Peyer's patch (tissue), 4 donors: ENCODE results near the gene TSPAN9. TPM values are rescaled to one million over a fixed set of nuclear protein-coding genes. Genes with fewer than 3 reads are reported as not detected.

Experiments used
- DNase-seq, 3 donors: peaks; one replicate each; pipeline ENCODE4 v3.0.0-alpha.2; 2017 to 2019
- H3K27ac ChIP-seq, 4 donors: fragments of 200-600 bp; sonication (generic); one replicate each; pipeline ENCODE4 v1.5.1; 2016 to 2019
- H3K27me3 ChIP-seq, 2 donors: fragments of 200-600 bp; sonication (generic); one replicate each; pipeline ENCODE4 v1.5.1; 2019
- H3K36me3 ChIP-seq, 3 donors: fragments of 200-600 bp; sonication (generic); one replicate each; pipeline ENCODE4 v1.5.1; 2016 to 2019
- H3K4me1 ChIP-seq, 4 donors: fragments of 200-600 bp; sonication (generic); one replicate each; pipeline ENCODE4 v1.5.1; 2016 to 2019
- H3K4me3 ChIP-seq, 4 donors: fragments of 200-600 bp; sonication (generic); 1 replicate in 3 of 4; 2 replicates in 1 of 4; pipeline ENCODE4 v1.5.1; 2016 to 2019; ENCODE audit warnings: mild to moderate bottlenecking in 1 of 4
- H3K9me3 ChIP-seq, 4 donors: fragments of 200-600 bp; sonication (generic); one replicate each; pipeline ENCODE4 v1.5.1; 2016 to 2019; ENCODE audit warnings: mild to moderate bottlenecking in 1 of 4
- POLR2A ChIP-seq, 2 donors: fragments of 450-650 bp; IDR thresholded peaks; one replicate each; pipeline ENCODE4 v1.5.1; 2017; ENCODE audit warnings: antibody characterized with exemption in 2 of 2, mild to moderate bottlenecking in 2 of 2, moderate library complexity in 2 of 2
- total RNA-seq, 4 donors: library from RNA; depleted of rRNA; stranded (reverse); fragments of >200 nt; gene quantifications; one replicate each; pipeline ENCODE4 v1.1.0, GENCODE V29; 2016
- TF ChIP-seq, protein P1 (sequence below), 6 experiments: fragments of 450-650 bp in 4 of 6; fragments of 200-600 bp in 2 of 6; sonication (generic) in 1 of 6; IDR thresholded peaks; one replicate each; pipeline ENCODE4 v1.5.1; 2017 to 2019; ENCODE audit warnings: antibody characterized with exemption in 6 of 6, mild to moderate bottlenecking in 3 of 6, moderate library complexity in 1 of 6

Gene TSPAN9
- total RNA-seq, 4 donors from 2014 or later: 7.5 to 23.9 (median 11.8) TPM

DNA sequence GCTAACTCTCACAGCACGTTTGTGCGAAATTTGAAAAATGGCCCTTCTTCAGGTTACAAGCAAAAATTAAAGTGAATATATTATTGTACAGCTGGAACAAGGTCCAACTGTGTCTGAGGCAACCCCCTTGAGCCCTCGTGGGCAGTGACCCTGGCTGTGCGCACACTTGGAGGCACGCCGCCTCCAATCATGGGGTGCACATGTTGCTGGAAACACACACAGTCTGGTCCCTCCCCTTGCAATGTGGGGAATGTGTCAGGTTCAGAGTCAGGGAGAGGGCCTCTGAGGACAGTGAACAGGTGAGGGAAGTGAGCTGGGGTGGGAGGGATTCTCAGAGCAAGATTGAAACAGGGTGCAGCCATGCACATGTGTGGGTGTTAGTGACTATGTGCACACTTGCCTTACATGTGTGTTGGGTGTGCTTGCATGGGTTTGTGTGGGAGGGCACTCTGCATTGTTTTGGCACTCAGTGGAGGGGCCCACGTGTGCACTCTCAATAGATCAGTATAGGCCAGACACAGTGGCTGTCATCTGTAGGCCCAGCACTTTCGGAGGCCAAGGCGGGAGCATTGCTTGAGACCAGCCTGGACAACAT lies 9.6 kb downstream of the TSPAN9 start:
- Histone ChIP-seq H3K27me3 (no peaks in the 10 kb centered on the region), H3K4me3 (no peak overlapping the region), H3K27ac (no peak overlapping the region), H3K9me3 (no peaks in the 10 kb centered on the region), H3K4me1 (peaks cover 0 to 21% (median 0%) of the 10 kb centered on the region in 4 donors), H3K36me3 (no peaks in the 10 kb centered on the region)
- no peak for TF ChIP-seq POLR2A (IDR thresholded peaks at IDR 0.05)
- TF ChIP-seq, protein P1, sequence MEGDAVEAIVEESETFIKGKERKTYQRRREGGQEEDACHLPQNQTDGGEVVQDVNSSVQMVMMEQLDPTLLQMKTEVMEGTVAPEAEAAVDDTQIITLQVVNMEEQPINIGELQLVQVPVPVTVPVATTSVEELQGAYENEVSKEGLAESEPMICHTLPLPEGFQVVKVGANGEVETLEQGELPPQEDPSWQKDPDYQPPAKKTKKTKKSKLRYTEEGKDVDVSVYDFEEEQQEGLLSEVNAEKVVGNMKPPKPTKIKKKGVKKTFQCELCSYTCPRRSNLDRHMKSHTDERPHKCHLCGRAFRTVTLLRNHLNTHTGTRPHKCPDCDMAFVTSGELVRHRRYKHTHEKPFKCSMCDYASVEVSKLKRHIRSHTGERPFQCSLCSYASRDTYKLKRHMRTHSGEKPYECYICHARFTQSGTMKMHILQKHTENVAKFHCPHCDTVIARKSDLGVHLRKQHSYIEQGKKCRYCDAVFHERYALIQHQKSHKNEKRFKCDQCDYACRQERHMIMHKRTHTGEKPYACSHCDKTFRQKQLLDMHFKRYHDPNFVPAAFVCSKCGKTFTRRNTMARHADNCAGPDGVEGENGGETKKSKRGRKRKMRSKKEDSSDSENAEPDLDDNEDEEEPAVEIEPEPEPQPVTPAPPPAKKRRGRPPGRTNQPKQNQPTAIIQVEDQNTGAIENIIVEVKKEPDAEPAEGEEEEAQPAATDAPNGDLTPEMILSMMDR (IDR thresholded peaks at IDR 0.05): no peak
- DNase-seq: peak in 1 of 3 donors; percentile 2

DNA sequence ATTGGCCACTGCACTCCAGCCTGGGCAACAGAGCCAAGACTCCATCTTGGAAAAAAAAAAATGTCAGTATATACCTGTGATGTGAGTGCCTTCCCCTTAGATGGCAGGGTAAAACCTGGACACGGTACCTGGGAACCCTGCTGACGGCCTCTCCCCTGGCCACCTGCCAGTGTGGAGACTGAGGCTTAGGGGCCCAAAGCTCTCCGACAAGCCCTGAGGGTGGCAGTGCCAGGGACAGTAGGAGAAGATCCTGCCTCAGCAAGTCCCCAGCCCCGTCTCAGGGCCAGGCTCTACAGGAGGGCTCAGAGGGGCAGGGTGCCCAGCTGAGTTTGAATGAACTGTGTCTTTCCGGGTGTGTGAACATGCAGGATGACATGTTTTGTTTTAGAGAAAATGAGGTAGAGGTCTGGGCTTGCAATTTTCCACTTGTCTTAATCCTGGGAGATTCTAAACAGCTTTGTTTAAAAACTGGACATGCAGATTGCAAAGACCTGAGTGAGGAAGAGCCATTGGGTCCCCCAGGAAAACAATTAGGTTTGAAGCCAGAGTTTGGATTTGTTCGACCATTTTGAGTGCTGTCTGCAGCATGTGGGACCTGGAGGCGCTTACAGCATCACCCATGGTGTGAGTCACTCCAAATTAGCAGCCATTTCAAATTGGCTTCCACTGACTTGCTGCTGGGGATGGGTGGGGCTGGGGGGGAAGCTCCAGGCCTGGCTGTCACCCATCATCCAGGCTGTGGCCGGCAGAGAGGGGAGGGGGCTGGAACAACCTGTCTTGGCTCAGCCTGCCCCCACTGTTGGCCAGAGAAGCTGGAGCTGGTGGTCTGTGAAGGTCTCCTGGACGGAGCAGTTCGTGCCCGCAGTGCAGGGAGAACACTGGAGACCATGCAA lies 10.8 kb downstream of the TSPAN9 start:
- Histone ChIP-seq H3K27me3 (no peaks in the 10 kb centered on the region), H3K4me1 (peaks cover 0 to 21% (median 0%) of the 10 kb centered on the region in 4 donors), H3K4me3 (no peak overlapping the region), H3K27ac (no peak overlapping the region), H3K36me3 (no peaks in the 10 kb centered on the region), H3K9me3 (no peaks in the 10 kb centered on the region)
- DNase-seq: peak in 1 of 3 donors; percentile 10
- TF ChIP-seq, protein P1 (IDR thresholded peaks at IDR 0.05): no peak
- no peak for TF ChIP-seq POLR2A (IDR thresholded peaks at IDR 0.05)

DNA sequence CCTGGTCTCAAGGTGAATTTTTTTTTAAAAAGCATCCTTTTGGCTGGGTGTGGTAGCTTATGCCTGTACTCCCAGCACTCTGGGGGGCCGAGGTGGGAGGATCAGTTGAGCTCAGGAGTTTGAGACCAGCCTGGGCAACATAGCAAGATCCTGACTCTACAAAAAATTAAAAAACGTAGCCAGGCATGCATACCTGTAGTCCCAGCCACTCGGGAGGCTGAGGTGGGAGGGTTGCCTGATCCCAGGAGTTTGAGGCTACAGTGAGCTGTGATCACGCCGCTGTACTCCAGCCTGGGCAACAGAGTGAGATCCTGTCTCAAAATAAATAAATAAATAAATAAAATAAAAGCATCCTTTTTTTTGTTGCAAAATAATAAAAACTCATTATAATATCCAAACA lies 12.4 kb downstream of the TSPAN9 start:
- Histone ChIP-seq H3K27me3 (no peaks in the 10 kb centered on the region), H3K9me3 (no peaks in the 10 kb centered on the region), H3K4me3 (no peak overlapping the region), H3K4me1 (peaks cover 0 to 15% (median 0%) of the 10 kb centered on the region in 4 donors), H3K36me3 (no peaks in the 10 kb centered on the region), H3K27ac (no peak overlapping the region)
- no peak for DNase-seq
- TF ChIP-seq POLR2A (IDR thresholded peaks at IDR 0.05): no peak
- TF ChIP-seq, protein P1 (IDR thresholded peaks at IDR 0.05): no peak

DNA sequence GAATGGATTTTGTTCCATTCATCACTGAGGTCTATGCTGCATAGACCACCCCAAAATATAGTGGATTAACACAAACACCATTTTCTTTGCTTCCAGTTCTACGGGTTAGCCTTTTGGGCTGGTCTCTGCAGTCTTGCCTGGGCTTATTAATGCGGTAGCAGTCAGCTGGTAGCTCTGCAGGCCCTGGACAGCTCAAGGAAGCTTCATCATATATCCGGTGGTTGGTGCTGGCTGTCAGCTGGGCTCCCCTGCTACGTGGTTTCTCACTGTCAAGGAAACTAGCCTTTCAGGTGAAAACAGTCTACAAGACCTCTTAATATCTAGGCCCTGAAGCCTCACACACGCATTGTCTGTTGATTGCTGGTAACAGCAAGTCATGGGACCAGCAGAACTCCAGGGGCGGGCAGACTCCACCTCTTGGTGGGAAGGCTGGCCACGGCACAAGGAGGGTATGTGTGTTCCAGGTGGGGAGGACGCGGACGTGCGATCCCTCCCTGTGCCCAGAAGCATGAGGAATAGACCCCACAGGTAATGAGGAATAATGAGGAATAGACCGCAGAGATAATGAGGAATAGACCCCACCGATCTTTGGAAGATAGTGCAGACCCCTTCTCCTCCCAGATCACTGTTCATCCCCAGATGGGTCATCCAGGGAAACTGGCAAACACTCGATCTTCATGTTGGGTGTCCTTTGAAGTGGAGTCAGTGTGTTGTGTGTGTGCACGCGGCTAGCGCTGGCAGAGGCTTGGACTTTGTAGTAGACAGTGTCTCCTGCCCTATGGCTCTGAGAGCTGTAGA lies 13.3 kb downstream of the TSPAN9 start:
- Histone ChIP-seq H3K27me3 (no peaks in the 10 kb centered on the region), H3K4me3 (no peak overlapping the region), H3K9me3 (no peaks in the 10 kb centered on the region), H3K27ac (no peak overlapping the region), H3K36me3 (no peaks in the 10 kb centered on the region), H3K4me1 (peaks cover 0 to 9% (median 0%) of the 10 kb centered on the region in 4 donors)
- no peak for TF ChIP-seq POLR2A (IDR thresholded peaks at IDR 0.05)
- TF ChIP-seq, protein P1 (IDR thresholded peaks at IDR 0.05): no peak
- DNase-seq: no peak

DNA sequence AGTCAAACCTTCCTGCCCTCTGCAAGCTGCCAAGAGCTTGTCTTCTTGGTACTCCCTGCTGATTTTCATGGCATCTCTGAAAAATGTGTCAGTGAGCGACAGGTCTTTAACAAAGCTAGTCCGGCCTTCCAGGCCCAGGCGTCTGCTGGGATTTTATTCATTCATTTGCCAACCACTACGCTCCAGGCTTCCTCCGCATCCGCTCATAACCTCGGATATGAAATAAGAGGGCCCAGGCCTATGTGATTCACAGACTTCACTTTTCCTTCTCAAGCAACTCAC lies 13.8 kb downstream of the TSPAN9 start:
- no peaks in the 10 kb centered on the region for H3K27me3 ChIP-seq
- peaks cover 0 to 3% (median 0%) of the 10 kb centered on the region in 4 donors for H3K4me1 ChIP-seq
- H3K9me3 ChIP-seq: no peaks in the 10 kb centered on the region
- DNase-seq: no peak
- H3K4me3 ChIP-seq: no peak overlapping the region
- TF ChIP-seq, protein P1 (IDR thresholded peaks at IDR 0.05): no peak
- no peak for TF ChIP-seq POLR2A (IDR thresholded peaks at IDR 0.05)
- no peak overlapping the region for H3K27ac ChIP-seq
- no peaks in the 10 kb centered on the region for H3K36me3 ChIP-seq
